ENCODE data around the gene SLC26A9.

Gene SLC26A9

GRCh38 chr1:205986861-205987260 is 43.6 kb upstream of the SLC26A9 start:
- H3K27ac ChIP-seq (replicated peaks), result no peak overlapping the region
- H3K27me3 ChIP-seq (ENCODE audit: insufficient read depth, poor library complexity, severe bottlenecking), result no peaks in the 10 kb centered on the region
- no peak for DNase-seq (ENCODE audit: low read depth in 1 of 2, low spot score in 1 of 2)
- TF ChIP-seq POLR2AphosphoS5 (IDR thresholded peaks at IDR 0.05; ENCODE audit: low read depth) (no peak), CTCF (IDR thresholded peaks at IDR 0.05; ENCODE audit: insufficient read depth, low read length) (no peak), GABPA (IDR thresholded peaks at IDR 0.05; ENCODE audit: low read depth) (no peak), SPI1 (IDR thresholded peaks at IDR 0.05; ENCODE audit: borderline replicate concordance, low read depth) (no peak), REST (IDR thresholded peaks at IDR 0.05; ENCODE audit: insufficient replicate concordance, low read depth) (no peak)
- H3K4me3 ChIP-seq (replicated peaks; ENCODE audit: insufficient read depth, low read length), result no peak overlapping the region

- no peak for DNase-seq (ENCODE audit: low read depth in 1 of 2, low spot score in 1 of 2)
- H3K27me3 ChIP-seq (ENCODE audit: insufficient read depth, poor library complexity, severe bottlenecking), result no peaks in the 10 kb centered on the region
- H3K27ac ChIP-seq (replicated peaks), result no peak overlapping the region
- TF ChIP-seq GABPA (IDR thresholded peaks at IDR 0.05; ENCODE audit: low read depth) (no peak), CTCF (IDR thresholded peaks at IDR 0.05; ENCODE audit: insufficient read depth, low read length) (no peak), REST (IDR thresholded peaks at IDR 0.05; ENCODE audit: insufficient replicate concordance, low read depth) (no peak), POLR2AphosphoS5 (IDR thresholded peaks at IDR 0.05; ENCODE audit: low read depth) (no peak; the same call in 1 of the 2 replicates), SPI1 (IDR thresholded peaks at IDR 0.05; ENCODE audit: borderline replicate concordance, low read depth) (no peak)
- H3K4me3 ChIP-seq (replicated peaks; ENCODE audit: insufficient read depth, low read length), result no peak overlapping the region
These were observed 43.0 kb upstream of the SLC26A9 start for GRCh38 chr1:205986292-205986691.

GRCh38 chr1:205985330-205986005 is 42.2 kb upstream of the SLC26A9 start:
- TF ChIP-seq POLR2AphosphoS5 (IDR thresholded peaks at IDR 0.05; ENCODE audit: low read depth) (no peak), CTCF (IDR thresholded peaks at IDR 0.05; ENCODE audit: insufficient read depth, low read length) (no peak), GABPA (IDR thresholded peaks at IDR 0.05; ENCODE audit: low read depth) (no peak), SPI1 (IDR thresholded peaks at IDR 0.05; ENCODE audit: borderline replicate concordance, low read depth) (no peak), REST (IDR thresholded peaks at IDR 0.05; ENCODE audit: insufficient replicate concordance, low read depth) (no peak)
- DNase-seq (ENCODE audit: low read depth in 1 of 2, low spot score in 1 of 2), result no peak
- no peak overlapping the region for H3K4me3 ChIP-seq (replicated peaks; ENCODE audit: insufficient read depth, low read length)
- H3K27ac ChIP-seq (replicated peaks), result no peak overlapping the region
- no peaks in the 10 kb centered on the region for H3K27me3 ChIP-seq (ENCODE audit: insufficient read depth, poor library complexity, severe bottlenecking)

All from HL-60 (cell line).